NCI-H187 (cell line): Measurements from ENCODE around the gene TMX1.

ENCODE experiments used
- DNase-seq, 2 experiments: peaks; one replicate each; lab custom pipeline; 2025; lab: John Stamatoyannopoulos, UW

TMX1 gene

GRCh38 chr14:51242545-51243490, 2.8 kb downstream of the TMX1 start:
- no peak for DNase-seq

GRCh38 chr14:51244591-51244990, 4.5 kb downstream of the TMX1 start:
- no peak for DNase-seq

GRCh38 chr14:51246032-51246431, 6.0 kb downstream of the TMX1 start:
- no peak for DNase-seq

GRCh38 chr14:51248016-51248987, 8.3 kb downstream of the TMX1 start:
- DNase-seq = no peak

GRCh38 chr14:51251486-51251885, 11.4 kb downstream of the TMX1 start:
- DNase-seq = no peak

GRCh38 chr14:51253880-51254279, 13.8 kb downstream of the TMX1 start:
- DNase-seq = no peak

- DNase-seq = no peak
These were observed 18.2 kb downstream of the TMX1 start for GRCh38 chr14:51258280-51258679.

GRCh38 chr14:51258788-51259187, 18.7 kb downstream of the TMX1 start:
- no peak for DNase-seq

GRCh38 chr14:51260225-51260624, 20.2 kb downstream of the TMX1 start:
- DNase-seq = no peak

GRCh38 chr14:51261151-51261550, 21.1 kb downstream of the TMX1 start:
- no peak for DNase-seq

GRCh38 chr14:51262868-51263267, 22.8 kb downstream of the TMX1 start:
- DNase-seq = no peak

GRCh38 chr14:51269634-51270033, 29.6 kb downstream of the TMX1 start:
- DNase-seq = no peak

GRCh38 chr14:51276605-51277004, 36.6 kb downstream of the TMX1 start:
- DNase-seq = no peak

- no peak for DNase-seq
These were observed 37.8 kb downstream of the TMX1 start for GRCh38 chr14:51277753-51278415.

GRCh38 chr14:51282517-51282916, 42.5 kb downstream of the TMX1 start:
- DNase-seq = no peak

- peak; percentile 39 to 60 for DNase-seq
These were observed 43.5 kb downstream of the TMX1 start for GRCh38 chr14:51283402-51284085.

- DNase-seq = no peak
These were observed 44.2 kb downstream of the TMX1 start for GRCh38 chr14:51284241-51284640.

- DNase-seq = no peak
These were observed 45.1 kb downstream of the TMX1 start for GRCh38 chr14:51285120-51285519.

GRCh38 chr14:51289169-51289568, 49.1 kb downstream of the TMX1 start:
- no peak for DNase-seq

- no peak for DNase-seq
These were observed 50.1 kb downstream of the TMX1 start for GRCh38 chr14:51290132-51290531.

- DNase-seq = peak in 1 of 2 experiments; percentile 9
These were observed 51.0 kb downstream of the TMX1 start for GRCh38 chr14:51291016-51291415.
